IMR-90 (cell line): ENCODE results near the gene HOXD12. TPM values are rescaled to one million over a fixed set of nuclear protein-coding genes. Genes with fewer than 3 reads are reported as not detected.

Experiments used
- ATAC-seq: fragments of 200-7000 bp; cut with Tn5 transposase; 2 replicates; pipeline ENCODE4 v1.9.1; 2020; ENCODE audit warnings: low read depth, mild to moderate bottlenecking, moderate library complexity
- BruUV-seq: library from RNA; stranded (reverse); fragments of 400-500 nt; replicated peaks from 2 replicates; lab custom pipeline; 2021; lab: Mats Ljungman, UMichigan
- CTCF ChIA-PET: fragments of 300-600 bp; formaldehyde crosslinking; extraction: SDS; loops from one replicate; lab custom pipeline; 2021; ENCODE audit warnings: antibody characterized with exemption; lab: Yijun Ruan, JAX
- POLR2A ChIA-PET: fragments of 300-600 bp; sonication (Branson Sonifier 250); formaldehyde crosslinking; loops from one replicate; lab custom pipeline; 2022; ENCODE audit warnings: antibody characterized with exemption; ENCODE audit not compliant: unreplicated experiment; lab: Charles Lee
- DNase-seq: peaks from one replicate; pipeline ENCODE4 v3.0.0; 2013
- H2AFZ ChIP-seq: replicated peaks from 2 replicates; pipeline ENCODE3; 2013; ENCODE audit warnings: low read length, mild to moderate bottlenecking; ENCODE audit not compliant: poor library complexity
- H2AK5ac ChIP-seq: 2 replicates; pipeline ENCODE4 v1.6.1; 2013; ENCODE audit warnings: low read depth, low read length, inconsistent platforms
- H2AK9ac ChIP-seq: replicated peaks from 2 replicates; pipeline ENCODE3; 2013; ENCODE audit warnings: mild to moderate bottlenecking, low read depth, low read length, moderate library complexity; ENCODE audit not compliant: poor library complexity
- H2BK120ac ChIP-seq: 2 replicates; pipeline ENCODE4 v1.6.1; 2013; ENCODE audit warnings: low read depth, low read length, inconsistent platforms
- H2BK15ac ChIP-seq: 3 replicates; pipeline ENCODE4 v1.6.1; 2013; ENCODE audit warnings: low read depth, low read length, inconsistent platforms
- H2BK20ac ChIP-seq: 2 replicates; pipeline ENCODE4 v1.6.1; 2013; ENCODE audit warnings: low read depth, mild to moderate bottlenecking, inconsistent platforms, low read length, moderate library complexity
- H2BK5ac ChIP-seq: 2 replicates; pipeline ENCODE4 v1.6.1; 2013; ENCODE audit warnings: mild to moderate bottlenecking, low read depth, low read length, inconsistent platforms; ENCODE audit not compliant: poor library complexity, severe bottlenecking
- H3K14ac ChIP-seq: replicated peaks from 2 replicates; pipeline ENCODE4 v1.6.1; 2013; ENCODE audit warnings: low read depth, low read length, inconsistent platforms
- H3K18ac ChIP-seq: 2 replicates; pipeline ENCODE4 v1.6.1; 2013; ENCODE audit warnings: low read depth, low read length, control low read depth
- H3K23ac ChIP-seq: 2 replicates; pipeline ENCODE4 v1.6.1; 2013; ENCODE audit warnings: low read depth, low read length, inconsistent platforms
- H3K27ac ChIP-seq: 2 replicates; pipeline ENCODE4 v1.5.1; 2013; ENCODE audit warnings: mild to moderate bottlenecking, control low read depth, low read length; ENCODE audit not compliant: insufficient read depth
- H3K27me3 ChIP-seq: 2 replicates; pipeline ENCODE4 v1.6.1; 2013; ENCODE audit warnings: low read length; ENCODE audit not compliant: control insufficient read depth, insufficient read depth
- H3K36me3 ChIP-seq: 2 replicates; pipeline ENCODE4 v1.6.1; 2013; ENCODE audit warnings: low read length, mixed read lengths; ENCODE audit not compliant: control insufficient read depth, insufficient read depth
- H3K4ac ChIP-seq: 2 replicates; pipeline ENCODE4 v1.6.1; 2013; ENCODE audit warnings: low read depth, low read length, inconsistent platforms
- H3K4me1 ChIP-seq: 2 replicates; pipeline ENCODE4 v1.6.1; 2013; ENCODE audit warnings: low read length, mixed read lengths; ENCODE audit not compliant: control insufficient read depth, insufficient read depth
- H3K4me2 ChIP-seq: 2 replicates; pipeline ENCODE4 v1.6.1; 2013; ENCODE audit warnings: low read depth, mild to moderate bottlenecking, control low read depth, low read length, moderate library complexity
- H3K4me3 ChIP-seq: 2 replicates; pipeline ENCODE4 v1.5.1; 2013; ENCODE audit warnings: low read depth, mild to moderate bottlenecking, control low read depth, low read length, moderate library complexity; ENCODE audit not compliant: insufficient read depth
- H3K56ac ChIP-seq: 2 replicates; pipeline ENCODE4 v1.6.1; 2013; ENCODE audit warnings: low read length, inconsistent platforms; ENCODE audit not compliant: insufficient read depth; ENCODE audit errors: extremely low read depth
- H3K79me1 ChIP-seq, 2 experiments: 2 replicates each; pipeline ENCODE4 v1.6.1; 2013; ENCODE audit warnings: low read length in 2 of 2, inconsistent platforms in 1 of 2, low read depth in 1 of 2
- H3K9ac ChIP-seq: 2 replicates; pipeline ENCODE4 v1.6.1; 2013; ENCODE audit warnings: low read depth, low read length, control low read depth
- H3K9me1 ChIP-seq: 2 replicates; pipeline ENCODE4 v1.6.1; 2013; ENCODE audit warnings: low read length, inconsistent platforms; ENCODE audit not compliant: insufficient read depth
- H3K9me3 ChIP-seq: 2 replicates; pipeline ENCODE4 v1.6.1; 2013; ENCODE audit warnings: low read length; ENCODE audit not compliant: control insufficient read depth, insufficient read depth
- H4K20me1 ChIP-seq: 2 replicates; pipeline ENCODE4 v1.6.1; 2013; ENCODE audit warnings: low read length, inconsistent platforms; ENCODE audit not compliant: insufficient read depth
- H4K5ac ChIP-seq: 2 replicates; pipeline ENCODE4 v1.6.1; 2013; ENCODE audit warnings: mild to moderate bottlenecking, low read depth, low read length, control low read depth
- H4K8ac ChIP-seq, 2 experiments: 2 replicates each; pipeline ENCODE4 v1.6.1; 2013; ENCODE audit warnings: low read depth in 2 of 2, low read length in 2 of 2, control low read depth in 1 of 2, inconsistent platforms in 1 of 2
- H4K91ac ChIP-seq: 2 replicates; pipeline ENCODE4 v1.6.1; 2013; ENCODE audit warnings: low read depth, low read length, inconsistent platforms; ENCODE audit not compliant: insufficient read depth
- BHLHE40 ChIP-seq: fragments of 150-350 bp; IDR thresholded peaks from 2 replicates; pipeline ENCODE4 v1.6.1; 2016; ENCODE audit warnings: mild to moderate bottlenecking, low read depth, low read length
- CEBPB ChIP-seq: IDR thresholded peaks from 2 replicates; pipeline ENCODE4 v1.6.1; 2012; ENCODE audit warnings: low read depth, low read length, improper control_type of control experiment
- FOS ChIP-seq: fragments of 150-350 bp; IDR thresholded peaks from 2 replicates; pipeline ENCODE4 v1.6.1; 2016; ENCODE audit warnings: low read depth, low read length
- MAZ ChIP-seq: IDR thresholded peaks from 2 replicates; pipeline ENCODE4 v1.6.1; 2012; ENCODE audit warnings: low read depth, mild to moderate bottlenecking, low read length, improper control_type of control experiment, moderate library complexity, borderline replicate concordance
- NFE2L2 ChIP-seq: fragments of 150-350 bp; IDR thresholded peaks from 2 replicates; pipeline ENCODE4 v1.6.1; 2016; ENCODE audit warnings: low read depth, mild to moderate bottlenecking, low read length
- POLR2A ChIP-seq: IDR thresholded peaks from 2 replicates; pipeline ENCODE4 v1.6.1; 2012; ENCODE audit warnings: mild to moderate bottlenecking, low read depth, low read length
- RAD21 ChIP-seq: IDR thresholded peaks from 2 replicates; pipeline ENCODE4 v1.6.1; 2012; ENCODE audit warnings: low read length, improper control_type of control experiment
- SMC3 ChIP-seq: fragments of 150-350 bp; IDR thresholded peaks from 2 replicates; pipeline ENCODE4 v1.6.1; 2016; ENCODE audit warnings: low read depth, mild to moderate bottlenecking, antibody characterized with exemption, low read length, moderate library complexity
- WGBS, 2 experiments: methylation state at CpG; one replicate each; pipeline versions ENCODE4 v1.1.5 to v1.1.7; 2013; ENCODE audit warnings: missing lambda C conversion rate in 2 of 2; ENCODE audit not compliant: insufficient read length in 1 of 2; ENCODE audit errors: extremely low coverage in 2 of 2; 5-methylcytosine and 5-hydroxymethylcytosine counted together
- dilution Hi-C: fragments of 300-500 bp; cut with HindIII; formaldehyde crosslinking; loops from one replicate; pipeline ENCODE4 v1.14.3; 2018; ENCODE audit warnings: low sequenced_read_pairs; ENCODE audit not compliant: unreplicated experiment
- in situ Hi-C: fragments of 300-500 bp; cut with MboI; formaldehyde crosslinking; loops from 3 replicates; pipeline ENCODE4 v1.14.3; 2019; ENCODE audit warnings: low sequenced_read_pairs, inconsistent platforms, mixed read lengths
- intact Hi-C: fragments of 100-400 bp; cut with micrococcal nuclease; formaldehyde crosslinking; loops from 2 replicates; pipeline ENCODE4 v1.10.0; 2022
- polyA plus RNA-seq, 3 experiments: library from polyadenylated mRNA; depleted of rRNA; stranded (reverse); fragments of >200 nt; gene quantifications; 2 replicates each; pipeline ENCODE4 v1.2.3, GENCODE V29; 2012; ENCODE audit warnings: low replicate concordance in 1 of 3
- total RNA-seq: library from RNA; depleted of rRNA; stranded (reverse); fragments of >200 nt; gene quantifications from 2 replicates; pipeline ENCODE4 v1.2.3, GENCODE V29; 2012
- TF ChIP-seq, protein P1 (sequence below): fragments of 150-350 bp; IDR thresholded peaks from 2 replicates; pipeline ENCODE4 v1.6.1; 2016; ENCODE audit warnings: low read depth, mild to moderate bottlenecking, low read length, moderate library complexity, borderline replicate concordance
- TF ChIP-seq, protein P2 (sequence below): conservative IDR thresholded peaks from 2 replicates; pipeline ENCODE4 v1.5.1; 2012; ENCODE audit warnings: mild to moderate bottlenecking, low read depth, low read length, improper control_type of control experiment
- TF ChIP-seq, protein P3 (sequence below): fragments of 150-350 bp; IDR thresholded peaks from 2 replicates; pipeline ENCODE4 v1.6.1; 2017; ENCODE audit warnings: mild to moderate bottlenecking, antibody characterized with exemption, low read length, low read depth

Gene HOXD12
- total and polyA plus RNA-seq, 2 of the 4 experiments (the other 2 are of a cell fraction) = not detected

DNA sequence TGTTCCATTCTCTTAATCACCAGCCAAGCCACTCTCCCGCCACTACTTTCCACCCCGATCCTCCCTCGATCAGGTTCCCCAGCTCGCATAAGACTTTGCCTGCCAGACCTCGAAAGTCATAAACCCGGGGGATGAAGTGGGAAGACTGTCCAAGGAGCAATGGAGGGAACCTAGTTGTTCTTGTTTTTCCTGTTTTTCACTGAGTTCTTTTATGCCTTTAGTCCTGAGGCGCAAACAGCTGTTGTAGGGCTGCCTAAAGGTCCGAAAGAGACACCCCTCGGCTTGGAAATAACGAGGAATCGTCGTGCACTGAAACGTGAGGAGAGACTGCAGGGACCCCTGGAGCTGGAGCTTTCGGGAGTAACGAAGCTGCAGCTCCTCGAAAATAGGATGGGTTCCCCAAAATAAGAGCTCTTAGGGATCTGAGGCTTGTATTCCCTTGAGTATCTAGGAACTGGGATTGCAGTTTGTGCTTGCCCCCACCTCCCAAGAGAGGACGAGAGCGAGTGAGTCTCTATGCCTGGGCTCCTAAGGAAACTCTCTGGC, 1.7 kb upstream of the HOXD12 start:
- in situ Hi-C loops (loop anchor here (10.0 to 25.0 kb wide), 4 partner anchors 413 to 1361 kb away; no protein-coding TSS in a partner anchor), dilution Hi-C loops (no loop called here), intact Hi-C loops (loop anchor here (1.0 to 10.0 kb wide), 8 partner anchors 408 to 1393 kb away; no protein-coding TSS in a partner anchor)
- BruUV-seq = no TSS peak
- Histone ChIP-seq H4K20me1 (no peaks in the 10 kb centered on the region), H3K4ac (no peak overlapping the region), H3K4me2 (no peak overlapping the region), H2BK120ac (no peak overlapping the region), H3K9ac (no peak overlapping the region), H4K8ac (no peak overlapping the region), H3K79me1 (no peaks in the 10 kb centered on the region), H2AFZ (peak overlapping the region; percentile 38), H2BK20ac (no peak overlapping the region), H4K91ac (no peak overlapping the region), H3K14ac (no peak overlapping the region), H3K27ac (no peak overlapping the region), H3K27me3 (peaks cover 93% of the 10 kb centered on the region), H3K56ac (no peak overlapping the region), H3K18ac (no peak overlapping the region), H3K4me1 (peaks cover 3% of the 10 kb centered on the region; the same call in 1 of the 2 replicates), H3K36me3 (no peaks in the 10 kb centered on the region), H4K5ac (no peak overlapping the region), H2AK9ac (no peak overlapping the region), H2BK5ac (no peak overlapping the region), H3K23ac (no peak overlapping the region), H2AK5ac (no peak overlapping the region), H3K9me3 (peaks cover 1% of the 10 kb centered on the region), H3K9me1 (no peaks in the 10 kb centered on the region), H2BK15ac (no peak overlapping the region), H3K4me3 (no peak overlapping the region)
- TF ChIP-seq RAD21 (no peak), FOS (no peak), MAZ (no peak), CEBPB (no peak), NFE2L2 (no peak), POLR2A (no peak), SMC3 (no peak), BHLHE40 (no peak)
- TF ChIP-seq, protein P1, sequence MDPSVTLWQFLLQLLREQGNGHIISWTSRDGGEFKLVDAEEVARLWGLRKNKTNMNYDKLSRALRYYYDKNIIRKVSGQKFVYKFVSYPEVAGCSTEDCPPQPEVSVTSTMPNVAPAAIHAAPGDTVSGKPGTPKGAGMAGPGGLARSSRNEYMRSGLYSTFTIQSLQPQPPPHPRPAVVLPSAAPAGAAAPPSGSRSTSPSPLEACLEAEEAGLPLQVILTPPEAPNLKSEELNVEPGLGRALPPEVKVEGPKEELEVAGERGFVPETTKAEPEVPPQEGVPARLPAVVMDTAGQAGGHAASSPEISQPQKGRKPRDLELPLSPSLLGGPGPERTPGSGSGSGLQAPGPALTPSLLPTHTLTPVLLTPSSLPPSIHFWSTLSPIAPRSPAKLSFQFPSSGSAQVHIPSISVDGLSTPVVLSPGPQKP = no peak
- TF ChIP-seq, protein P2, sequence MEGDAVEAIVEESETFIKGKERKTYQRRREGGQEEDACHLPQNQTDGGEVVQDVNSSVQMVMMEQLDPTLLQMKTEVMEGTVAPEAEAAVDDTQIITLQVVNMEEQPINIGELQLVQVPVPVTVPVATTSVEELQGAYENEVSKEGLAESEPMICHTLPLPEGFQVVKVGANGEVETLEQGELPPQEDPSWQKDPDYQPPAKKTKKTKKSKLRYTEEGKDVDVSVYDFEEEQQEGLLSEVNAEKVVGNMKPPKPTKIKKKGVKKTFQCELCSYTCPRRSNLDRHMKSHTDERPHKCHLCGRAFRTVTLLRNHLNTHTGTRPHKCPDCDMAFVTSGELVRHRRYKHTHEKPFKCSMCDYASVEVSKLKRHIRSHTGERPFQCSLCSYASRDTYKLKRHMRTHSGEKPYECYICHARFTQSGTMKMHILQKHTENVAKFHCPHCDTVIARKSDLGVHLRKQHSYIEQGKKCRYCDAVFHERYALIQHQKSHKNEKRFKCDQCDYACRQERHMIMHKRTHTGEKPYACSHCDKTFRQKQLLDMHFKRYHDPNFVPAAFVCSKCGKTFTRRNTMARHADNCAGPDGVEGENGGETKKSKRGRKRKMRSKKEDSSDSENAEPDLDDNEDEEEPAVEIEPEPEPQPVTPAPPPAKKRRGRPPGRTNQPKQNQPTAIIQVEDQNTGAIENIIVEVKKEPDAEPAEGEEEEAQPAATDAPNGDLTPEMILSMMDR = no peak
- TF ChIP-seq, protein P3, sequence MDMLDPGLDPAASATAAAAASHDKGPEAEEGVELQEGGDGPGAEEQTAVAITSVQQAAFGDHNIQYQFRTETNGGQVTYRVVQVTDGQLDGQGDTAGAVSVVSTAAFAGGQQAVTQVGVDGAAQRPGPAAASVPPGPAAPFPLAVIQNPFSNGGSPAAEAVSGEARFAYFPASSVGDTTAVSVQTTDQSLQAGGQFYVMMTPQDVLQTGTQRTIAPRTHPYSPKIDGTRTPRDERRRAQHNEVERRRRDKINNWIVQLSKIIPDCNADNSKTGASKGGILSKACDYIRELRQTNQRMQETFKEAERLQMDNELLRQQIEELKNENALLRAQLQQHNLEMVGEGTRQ = no peak
- POLR2A ChIA-PET = no interaction called here
- WGBS, 2 experiments = 2% methylated on average over 7 of the region's 18 CpGs; no CpG with 5 or more reads in 1 of the 2 experiments
- CTCF ChIA-PET = interaction anchor here (0.5 to 3.9 kb wide), 9 partner anchors 9 to 1328 kb away, joined by 3 to 13 read pairs (median 4); no protein-coding TSS in a partner anchor
- ATAC-seq (no peak; the same call in 1 of the 2 replicates), DNase-seq (no peak)
